GM23248 (cell line): ENCODE measurements around the gene TNNI2. TPM values are rescaled to one million over a fixed set of nuclear protein-coding genes. Genes with fewer than 3 reads are reported as not detected.

Source experiments
- DNase-seq: peaks from one replicate; pipeline ENCODE4 v3.0.0-alpha.2; 2015
- H2AFZ ChIP-seq: fragments of 200-600 bp; sonication (generic); 2 replicates; pipeline ENCODE4 v1.6.1; 2016; ENCODE audit warnings: antibody characterized with exemption
- H3F3A ChIP-seq: fragments of 200-600 bp; sonication (generic); 2 replicates; pipeline ENCODE4 v1.6.1; 2016; ENCODE audit warnings: mild to moderate bottlenecking, antibody characterized with exemption, mixed run types; ENCODE audit not compliant: insufficient read depth
- H3K27ac ChIP-seq: fragments of 200-600 bp; sonication (generic); 2 replicates; pipeline ENCODE4 v1.5.1; 2016; ENCODE audit warnings: mild to moderate bottlenecking
- H3K27me3 ChIP-seq: fragments of 200-600 bp; sonication (generic); replicated peaks from 2 replicates; pipeline ENCODE4 v1.6.1; 2016; ENCODE audit warnings: mild to moderate bottlenecking; ENCODE audit not compliant: insufficient read depth
- H3K36me3 ChIP-seq: fragments of 200-600 bp; sonication (generic); 2 replicates; pipeline ENCODE4 v1.6.1; 2016; ENCODE audit warnings: low read depth, mild to moderate bottlenecking
- H3K4me1 ChIP-seq: fragments of 200-600 bp; sonication (generic); 2 replicates; pipeline ENCODE4 v1.6.1; 2016; ENCODE audit warnings: mild to moderate bottlenecking; ENCODE audit not compliant: insufficient read depth
- H3K4me2 ChIP-seq: fragments of 200-600 bp; sonication (generic); one replicate; pipeline ENCODE4 v1.6.1; 2016; ENCODE audit warnings: mild to moderate bottlenecking; ENCODE audit not compliant: unreplicated experiment
- H3K4me3 ChIP-seq: fragments of 200-600 bp; sonication (generic); 2 replicates; pipeline ENCODE4 v1.5.1; 2016; ENCODE audit warnings: mild to moderate bottlenecking
- H3K79me2 ChIP-seq: fragments of 200-600 bp; sonication (generic); 2 replicates; pipeline ENCODE4 v1.6.1; 2016; ENCODE audit warnings: mild to moderate bottlenecking; ENCODE audit not compliant: insufficient read depth
- H3K9ac ChIP-seq: fragments of 200-600 bp; sonication (generic); 2 replicates; pipeline ENCODE4 v1.6.1; 2016; ENCODE audit warnings: mild to moderate bottlenecking
- H3K9me2 ChIP-seq: fragments of 200-600 bp; sonication (generic); 2 replicates; pipeline ENCODE4 v1.6.1; 2016; ENCODE audit warnings: mixed run types, mild to moderate bottlenecking, moderate library complexity; ENCODE audit not compliant: insufficient read depth
- H3K9me3 ChIP-seq: fragments of 200-600 bp; sonication (generic); one replicate; pipeline ENCODE4 v1.6.1; 2017; ENCODE audit warnings: low read depth
- H4K20me1 ChIP-seq: fragments of 200-600 bp; sonication (generic); 2 replicates; pipeline ENCODE4 v1.6.0; 2016; ENCODE audit not compliant: insufficient read depth
- EZH2 ChIP-seq: fragments of 200-600 bp; sonication (generic); IDR thresholded peaks from 2 replicates; pipeline ENCODE4 v1.6.1; 2018; ENCODE audit warnings: antibody characterized with exemption, mild to moderate bottlenecking; ENCODE audit not compliant: insufficient read depth, poor library complexity, severe bottlenecking
- EZH2phosphoT487 ChIP-seq: fragments of 200-600 bp; sonication (generic); IDR thresholded peaks from 2 replicates; pipeline ENCODE4 v1.6.1; 2018; ENCODE audit warnings: antibody characterized with exemption, moderate library complexity, mild to moderate bottlenecking, low read depth; ENCODE audit not compliant: insufficient read depth
- WGBS, 2 experiments: methylation state at CpG; one replicate each; pipeline ENCODE4 v1.1.6; 2015 to 2017; ENCODE audit warnings: low lambda C conversion rate in 2 of 2, low coverage in 1 of 2; ENCODE audit errors: missing lambda C conversion rate in 2 of 2; 5-methylcytosine and 5-hydroxymethylcytosine counted together
- in situ Hi-C: fragments of 300-500 bp; cut with MboI; formaldehyde crosslinking; loops from 2 replicates; pipeline ENCODE4 v1.15.0; 2020
- polyA plus RNA-seq: library from polyadenylated mRNA; unstranded; fragments of >200 nt; fragmentation: Nextera tagmentation; extraction: Ambion mirVana; gene quantifications from 2 replicates; pipeline ENCODE4 v1.2.1, GENCODE V29; 2016
- total RNA-seq: library from RNA; depleted of rRNA; stranded (reverse); fragments of >200 nt; shearing (Covaris generic); gene quantifications from 2 replicates; pipeline ENCODE4 v1.2.3, GENCODE V29; 2014

TNNI2 gene
- total and polyA plus RNA-seq, 2 experiments from 2014 or later = not detected

- 64 to 67% methylated on average over 16 to 19 of the region's 19 CpGs for WGBS, 2 experiments
- no peak overlapping the region for H3K27ac ChIP-seq
- H3K4me2 ChIP-seq = no peak overlapping the region
- TF ChIP-seq EZH2 (no peak), EZH2phosphoT487 (no peak)
- H2AFZ ChIP-seq = no peak overlapping the region
- no peak overlapping the region for H3K4me3 ChIP-seq
- no peaks in the 10 kb centered on the region for H4K20me1 ChIP-seq
- H3K79me2 ChIP-seq = no peaks in the 10 kb centered on the region
- no peaks in the 10 kb centered on the region for H3K36me3 ChIP-seq
- H3K27me3 ChIP-seq = no peaks in the 10 kb centered on the region; the same call in 1 of the 2 replicates
- H3K9ac ChIP-seq = no peak overlapping the region
- peaks cover 27% of the 10 kb centered on the region for H3K4me1 ChIP-seq
- no peaks in the 10 kb centered on the region for H3K9me2 ChIP-seq
- no peaks in the 10 kb centered on the region for H3F3A ChIP-seq
- DNase-seq = no peak
- in situ Hi-C loops = no loop called here
- H3K9me3 ChIP-seq = no peaks in the 10 kb centered on the region
These were observed 10.8 kb upstream of the TNNI2 start for GRCh38 chr11:1827931-1828330.

- 66 to 67% methylated on average over 12 of the region's 12 CpGs for WGBS, 2 experiments
- H3K4me1 ChIP-seq = peaks cover 27% of the 10 kb centered on the region
These were observed 10.2 kb upstream of the TNNI2 start for GRCh38 chr11:1828542-1828941.

GRCh38 chr11:1829039-1829820, 9.6 kb upstream of the TNNI2 start:
- in situ Hi-C loops = no loop called here
- Histone ChIP-seq H3K9me2 (no peaks in the 10 kb centered on the region), H3K79me2 (no peaks in the 10 kb centered on the region), H3F3A (no peaks in the 10 kb centered on the region), H3K27me3 (no peaks in the 10 kb centered on the region; the same call in 1 of the 2 replicates), H3K9me3 (no peaks in the 10 kb centered on the region), H3K27ac (no peak overlapping the region), H3K36me3 (no peaks in the 10 kb centered on the region), H3K9ac (no peak overlapping the region), H2AFZ (no peak overlapping the region), H3K4me2 (no peak overlapping the region), H3K4me3 (no peak overlapping the region), H3K4me1 (peaks cover 27% of the 10 kb centered on the region), H4K20me1 (no peaks in the 10 kb centered on the region)
- TF ChIP-seq EZH2phosphoT487 (no peak), EZH2 (no peak)
- DNase-seq = peak; percentile 88
- WGBS, 2 experiments = 45 to 51% methylated on average over 11 of the region's 11 CpGs

More at GRCh38 chr11:1828542-1828941, 10.2 kb upstream of the TNNI2 start:
- in situ Hi-C loops = no loop called here
- Histone ChIP-seq H3K79me2 (no peaks in the 10 kb centered on the region), H3K9ac (no peak overlapping the region), H3K27ac (no peak overlapping the region), H3K9me3 (no peaks in the 10 kb centered on the region), H3K9me2 (no peaks in the 10 kb centered on the region), H3K36me3 (no peaks in the 10 kb centered on the region), H3K27me3 (no peaks in the 10 kb centered on the region; the same call in 1 of the 2 replicates), H3K4me2 (no peak overlapping the region), H2AFZ (no peak overlapping the region), H3F3A (no peaks in the 10 kb centered on the region), H4K20me1 (no peaks in the 10 kb centered on the region), H3K4me3 (no peak overlapping the region)
- no peak for DNase-seq
- TF ChIP-seq EZH2phosphoT487 = no peak
- no peak for TF ChIP-seq EZH2

GRCh38 chr11:1830004-1830321, 8.8 kb upstream of the TNNI2 start:
- peaks cover 27% of the 10 kb centered on the region for H3K4me1 ChIP-seq
- no peak overlapping the region for H3K9ac ChIP-seq
- in situ Hi-C loops = no loop called here
- no peaks in the 10 kb centered on the region for H3K79me2 ChIP-seq
- no peak for TF ChIP-seq EZH2
- no peak for TF ChIP-seq EZH2phosphoT487
- no peaks in the 10 kb centered on the region for H3F3A ChIP-seq
- H3K4me2 ChIP-seq = no peak overlapping the region
- no peaks in the 10 kb centered on the region for H3K36me3 ChIP-seq
- H3K9me2 ChIP-seq = no peaks in the 10 kb centered on the region
- no peaks in the 10 kb centered on the region for H3K9me3 ChIP-seq
- 69% methylated on average over 6 of the region's 6 CpGs for WGBS, 2 experiments
- no peak overlapping the region for H2AFZ ChIP-seq
- no peak overlapping the region for H3K4me3 ChIP-seq
- no peak for DNase-seq
- no peak overlapping the region for H3K27ac ChIP-seq
- no peaks in the 10 kb centered on the region for H4K20me1 ChIP-seq
- no peaks in the 10 kb centered on the region; the same call in 1 of the 2 replicates for H3K27me3 ChIP-seq
